K562 (cell line): ENCODE measurements around the gene HGF. TPM values are rescaled to one million over a fixed set of nuclear protein-coding genes. Genes with fewer than 3 reads are reported as not detected.

Experiments used
- ATAC-seq: fragments of 200-7000 bp; cut with Tn5 transposase; 3 replicates; pipeline ENCODE4 v1.9.1; 2020; ENCODE audit warnings: moderate library complexity
- BruUV-seq: library from RNA; stranded (reverse); fragments of 400-500 nt; replicated peaks from 2 replicates; lab custom pipeline; 2021; lab: Mats Ljungman, UMichigan
- CTCF ChIA-PET: fragments of 300-600 bp; formaldehyde crosslinking; extraction: SDS; loops from one replicate; lab custom pipeline; 2021; ENCODE audit warnings: low intra/inter-chr PET ratio; lab: Yijun Ruan, JAX
- POLR2A ChIA-PET: fragments of 300-600, 350-650 bp; sonication (Branson Sonifier 250); formaldehyde crosslinking; extraction: SDS; loops from one replicate; lab custom pipeline; 2021; ENCODE audit warnings: antibody characterized with exemption, inconsistent platforms; lab: Yijun Ruan, JAX
- DNase-seq, 4 experiments: peaks; one replicate each; pipeline versions ENCODE4 v3.0.0 to v3.0.0-alpha.2; 2011 to 2018; ENCODE audit warnings: low spot score in 3 of 4, mixed read lengths in 3 of 4; ENCODE audit errors: extremely low read depth in 1 of 4
- FAIRE-seq: peaks from 2 replicates; lab custom pipeline; 2011; peaks lifted over from hg19 to GRCh38; lab: Jason Lieb, UNC
- H2AFZ ChIP-seq: 2 replicates; pipeline ENCODE4 v1.6.0; 2011; ENCODE audit warnings: low read depth, low read length, control low read depth, inconsistent platforms
- H3K27ac ChIP-seq: fragments of 200-600 bp; 3 replicates; pipeline ENCODE4 v1.8.0; 2011; ENCODE audit warnings: low read depth, mild to moderate bottlenecking, control low read depth, inconsistent platforms, low read length, moderate library complexity, mixed read lengths; ENCODE audit errors: extremely low read depth
- H3K27me3 ChIP-seq, 2 experiments: fragments of 300-600 bp in 1 of 2; 2 replicates in 1 of 2; 3 replicates in 1 of 2; pipeline versions ENCODE4 v1.6.0 to v1.8.0; 2011; ENCODE audit warnings: inconsistent platforms in 2 of 2, low read length in 2 of 2, mild to moderate bottlenecking in 1 of 2, mixed read lengths in 1 of 2, moderate library complexity in 1 of 2; ENCODE audit not compliant: control insufficient read depth in 2 of 2, insufficient read depth in 2 of 2
- H3K36me3 ChIP-seq: fragments of 300-600 bp; 3 replicates; pipeline ENCODE4 v1.8.0; 2011; ENCODE audit warnings: mild to moderate bottlenecking, low read length, inconsistent platforms; ENCODE audit not compliant: control insufficient read depth, insufficient read depth
- H3K4me1 ChIP-seq, 2 experiments: fragments of 200-600 bp in 1 of 2; replicated peaks in 1 of 2; 2 replicates in 1 of 2; 3 replicates in 1 of 2; pipeline versions ENCODE4 v1.5.1 to v1.8.0; 2011; ENCODE audit warnings: inconsistent platforms in 2 of 2, low read length in 2 of 2, mild to moderate bottlenecking in 1 of 2, mixed read lengths in 1 of 2, moderate library complexity in 1 of 2; ENCODE audit not compliant: control insufficient read depth in 2 of 2, insufficient read depth in 2 of 2
- H3K4me2 ChIP-seq: 2 replicates; pipeline ENCODE4 v1.6.1; 2011; ENCODE audit warnings: low read length, control low read depth, inconsistent platforms, mixed read lengths; ENCODE audit not compliant: insufficient read depth
- H3K4me3 ChIP-seq: fragments of 200-600 bp; sonication (generic), shearing (Covaris generic); 2 replicates; pipeline ENCODE4 v1.5.1; 2016; ENCODE audit warnings: control low read depth, inconsistent platforms
- H3K79me2 ChIP-seq: fragments of 200-600 bp; 3 replicates; pipeline ENCODE4 v1.8.0; 2011; ENCODE audit warnings: low read length, inconsistent platforms; ENCODE audit not compliant: control insufficient read depth, insufficient read depth
- H3K9ac ChIP-seq, 2 experiments: 2 replicates each; pipeline versions ENCODE4 v1.6.0 to v1.6.1; 2011; ENCODE audit warnings: low read depth in 2 of 2, low read length in 2 of 2, control low read depth in 1 of 2, inconsistent platforms in 1 of 2, mild to moderate bottlenecking in 1 of 2, mixed read lengths in 1 of 2; ENCODE audit not compliant: insufficient read depth in 1 of 2
- H3K9me1 ChIP-seq: one replicate; pipeline ENCODE4 v1.6.0; 2011; ENCODE audit warnings: inconsistent platforms, mild to moderate bottlenecking, low read length, moderate library complexity; ENCODE audit not compliant: control insufficient read depth, insufficient read depth
- H3K9me3 ChIP-seq: replicated peaks from 2 replicates; pipeline ENCODE4 v1.5.1; 2011; ENCODE audit warnings: low read depth, low read length, inconsistent platforms; ENCODE audit not compliant: control insufficient read depth, insufficient read depth
- H4K20me1 ChIP-seq: replicated peaks from 2 replicates; pipeline ENCODE4 v1.6.1; 2011; ENCODE audit warnings: low read length, inconsistent platforms, mixed read lengths; ENCODE audit not compliant: control insufficient read depth, insufficient read depth
- HEY1 ChIP-seq: fragments of 250-450 bp; sonication (Bioruptor Pico); IDR thresholded peaks from 2 replicates; pipeline ENCODE4 v1.5.0; 2020; ENCODE audit warnings: mild to moderate bottlenecking, moderate library complexity, borderline replicate concordance
- NCOA6 ChIP-seq: fragments of 450-650 bp; IDR thresholded peaks from 2 replicates; pipeline ENCODE4 v1.6.1; 2017; ENCODE audit warnings: mild to moderate bottlenecking
- PHF20 ChIP-seq: fragments of 450-650 bp; IDR thresholded peaks from 2 replicates; pipeline ENCODE4 v1.6.1; 2018; ENCODE audit not compliant: partially characterized antibody
- PHF8 ChIP-seq: fragments of 200-600 bp; sonication (generic); IDR thresholded peaks from 2 replicates; pipeline ENCODE4 v1.6.1; 2012; ENCODE audit warnings: mixed run types, mild to moderate bottlenecking, inconsistent platforms, low read length, moderate library complexity, borderline replicate concordance
- RB1 ChIP-seq: fragments of 450-650 bp; IDR thresholded peaks from 2 replicates; pipeline ENCODE4 v1.6.1; 2017; ENCODE audit warnings: low read depth, mild to moderate bottlenecking
- RBFOX2 ChIP-seq: fragments of 200-400 bp; formaldehyde crosslinking; IDR thresholded peaks from 2 replicates; pipeline ENCODE4 v1.6.1; 2017; ENCODE audit warnings: low read depth, mild to moderate bottlenecking, low read length, moderate library complexity
- SNRNP70 ChIP-seq: fragments of 200-400 bp; formaldehyde crosslinking; optimal IDR thresholded peaks from 2 replicates; pipeline ENCODE3; 2017; ENCODE audit warnings: low read depth, low read length
- TEAD2 ChIP-seq: fragments of 450-650 bp; IDR thresholded peaks from 2 replicates; pipeline ENCODE4 v1.6.1; 2016; ENCODE audit warnings: missing genetic modification characterization, control low read depth, missing compliant biosample characterization
- U2AF1 ChIP-seq: fragments of 200-400 bp; formaldehyde crosslinking; optimal IDR thresholded peaks from 2 replicates; pipeline ENCODE3; 2017; ENCODE audit warnings: mild to moderate bottlenecking, low read depth, low read length, moderate library complexity
- XRCC4 ChIP-seq: IDR thresholded peaks from one replicate; pipeline ENCODE4 v1.6.1; 2011; ENCODE audit not compliant: insufficient read depth, insufficient read length; ENCODE audit errors: extremely low read depth
- ZZZ3 ChIP-seq: fragments of 450-650 bp; IDR thresholded peaks from 2 replicates; pipeline ENCODE4 v1.6.1; 2016; ENCODE audit warnings: antibody characterized with exemption, mild to moderate bottlenecking, moderate library complexity
- WGBS: fragments of 100-300 bp; shearing (Covaris generic); methylation state at CpG from one replicate; pipeline ENCODE4 v1.1.6; 2016; ENCODE audit warnings: low coverage, mixed read lengths; ENCODE audit not compliant: insufficient coverage; ENCODE audit errors: missing lambda C conversion rate; 5-methylcytosine and 5-hydroxymethylcytosine counted together
- in situ Hi-C: fragments of 300-500 bp; cut with MboI; formaldehyde crosslinking; loops from 4 replicates; pipeline ENCODE4 v1.15.0; 2018; ENCODE audit warnings: inconsistent platforms, mixed read lengths
- intact Hi-C: fragments of 100-400 bp; cut with micrococcal nuclease; formaldehyde crosslinking; loops from 2 replicates; pipeline ENCODE4 v1.14.2; 2022
- polyA plus RNA-seq, 8 experiments: library from polyadenylated mRNA; depleted of rRNA in 4 of 8; stranded (reverse) in 5 of 8; unstranded in 3 of 8; fragments of >200 nt; fragmentation: Nextera tagmentation in 2 of 8; fragmentation: Illumina TruSeq in 1 of 8; extraction: Ambion mirVana in 2 of 8; extraction: Trizol in 1 of 8; gene quantifications; 2 replicates each; pipeline versions ENCODE4 v1.2.1 to v1.2.3, GENCODE V29; 2011 to 2014; ENCODE audit warnings: inconsistent platforms in 1 of 8, missing spikeins in 1 of 8
- total RNA-seq, 7 experiments: library from RNA; depleted of rRNA in 6 of 7; stranded (reverse); fragments of >200 nt in 6 of 7; fragmentation: Illumina TruSeq in 2 of 7; extraction: Trizol in 2 of 7; gene quantifications; 2 replicates each; pipeline versions ENCODE4 v1.2.1 to v1.2.3, GENCODE V29; 2011 to 2021; ENCODE audit warnings: low replicate concordance in 1 of 7
- TF ChIP-seq, protein P1 (sequence below): conservative IDR thresholded peaks from 2 replicates; pipeline ENCODE4 v1.6.1; 2011; ENCODE audit warnings: low read depth, mild to moderate bottlenecking, low read length; ENCODE audit not compliant: control insufficient read depth
- TF ChIP-seq, protein P2 (sequence below): sonication (generic); formaldehyde crosslinking; IDR thresholded peaks from 2 replicates; pipeline ENCODE4 v1.8.1; 2023; ENCODE audit warnings: mild to moderate bottlenecking, missing genetic modification reagents
- TF ChIP-seq, protein P3 (sequence below): sonication (generic); formaldehyde crosslinking; IDR thresholded peaks from 2 replicates; pipeline ENCODE4 v1.8.1; 2023; ENCODE audit warnings: missing genetic modification reagents, mild to moderate bottlenecking, borderline replicate concordance

Gene HGF
- total and polyA plus RNA-seq, 9 of the 15 experiments (the other 6 are each of a cell fraction or from before 2014, with no cell fraction given), result 0.02 TPM; not detected in 8

DNA sequence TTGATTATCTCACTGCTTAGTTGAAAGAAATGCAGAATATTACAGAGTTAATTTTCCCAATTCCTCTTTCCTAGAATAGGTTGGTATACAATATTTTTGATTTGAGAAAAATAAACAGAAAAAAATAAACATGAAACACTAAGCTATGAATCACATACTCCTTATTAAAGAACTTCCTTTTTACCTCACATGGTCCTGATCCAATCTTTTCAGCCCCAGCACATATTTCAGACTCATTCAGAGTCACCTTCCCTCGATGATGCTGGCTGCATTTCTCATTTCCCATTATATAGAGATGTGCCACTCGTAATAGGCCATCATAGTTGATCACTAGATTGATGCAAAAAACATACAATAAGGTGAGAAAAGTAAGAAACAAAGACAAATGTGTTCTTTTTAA lies 64.6 kb downstream of the HGF start (continued):
- TF ChIP-seq, protein P1, sequence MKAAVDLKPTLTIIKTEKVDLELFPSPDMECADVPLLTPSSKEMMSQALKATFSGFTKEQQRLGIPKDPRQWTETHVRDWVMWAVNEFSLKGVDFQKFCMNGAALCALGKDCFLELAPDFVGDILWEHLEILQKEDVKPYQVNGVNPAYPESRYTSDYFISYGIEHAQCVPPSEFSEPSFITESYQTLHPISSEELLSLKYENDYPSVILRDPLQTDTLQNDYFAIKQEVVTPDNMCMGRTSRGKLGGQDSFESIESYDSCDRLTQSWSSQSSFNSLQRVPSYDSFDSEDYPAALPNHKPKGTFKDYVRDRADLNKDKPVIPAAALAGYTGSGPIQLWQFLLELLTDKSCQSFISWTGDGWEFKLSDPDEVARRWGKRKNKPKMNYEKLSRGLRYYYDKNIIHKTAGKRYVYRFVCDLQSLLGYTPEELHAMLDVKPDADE, result no peak

DNA sequence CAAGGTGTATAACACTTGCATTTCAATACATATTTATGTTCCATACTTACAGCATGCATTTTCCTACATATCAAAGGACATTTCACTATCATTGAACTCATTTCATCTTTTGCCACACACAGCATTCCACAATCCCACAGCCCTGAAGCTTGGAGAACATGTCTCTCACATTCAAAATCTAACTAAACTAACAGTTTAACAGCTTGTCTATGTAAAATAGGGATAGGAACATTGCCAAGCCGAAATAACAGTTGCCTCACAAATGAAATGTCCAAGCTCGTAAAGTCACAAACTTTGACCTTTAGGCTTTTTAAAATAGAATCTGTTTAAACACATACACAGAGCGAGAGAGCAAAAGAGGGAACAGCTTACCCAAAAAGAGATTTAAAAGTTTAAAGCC lies 65.3 kb downstream of the HGF start:
- H3K27ac ChIP-seq, result no peak overlapping the region
- no peaks in the 10 kb centered on the region for H4K20me1 ChIP-seq
- TF ChIP-seq, protein P2, sequence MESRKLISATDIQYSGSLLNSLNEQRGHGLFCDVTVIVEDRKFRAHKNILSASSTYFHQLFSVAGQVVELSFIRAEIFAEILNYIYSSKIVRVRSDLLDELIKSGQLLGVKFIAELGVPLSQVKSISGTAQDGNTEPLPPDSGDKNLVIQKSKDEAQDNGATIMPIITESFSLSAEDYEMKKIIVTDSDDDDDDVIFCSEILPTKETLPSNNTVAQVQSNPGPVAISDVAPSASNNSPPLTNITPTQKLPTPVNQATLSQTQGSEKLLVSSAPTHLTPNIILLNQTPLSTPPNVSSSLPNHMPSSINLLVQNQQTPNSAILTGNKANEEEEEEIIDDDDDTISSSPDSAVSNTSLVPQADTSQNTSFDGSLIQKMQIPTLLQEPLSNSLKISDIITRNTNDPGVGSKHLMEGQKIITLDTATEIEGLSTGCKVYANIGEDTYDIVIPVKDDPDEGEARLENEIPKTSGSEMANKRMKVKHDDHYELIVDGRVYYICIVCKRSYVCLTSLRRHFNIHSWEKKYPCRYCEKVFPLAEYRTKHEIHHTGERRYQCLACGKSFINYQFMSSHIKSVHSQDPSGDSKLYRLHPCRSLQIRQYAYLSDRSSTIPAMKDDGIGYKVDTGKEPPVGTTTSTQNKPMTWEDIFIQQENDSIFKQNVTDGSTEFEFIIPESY, result no peak
- TF ChIP-seq U2AF1 (no peak), ZZZ3 (no peak), HEY1 (CRISPR knock-in tag) (no peak), NCOA6 (no peak), PHF8 (no peak), XRCC4 (no peak), TEAD2 (no peak), SNRNP70 (no peak), RB1 (no peak), RBFOX2 (no peak), PHF20 (no peak)
- TF ChIP-seq, protein P3, sequence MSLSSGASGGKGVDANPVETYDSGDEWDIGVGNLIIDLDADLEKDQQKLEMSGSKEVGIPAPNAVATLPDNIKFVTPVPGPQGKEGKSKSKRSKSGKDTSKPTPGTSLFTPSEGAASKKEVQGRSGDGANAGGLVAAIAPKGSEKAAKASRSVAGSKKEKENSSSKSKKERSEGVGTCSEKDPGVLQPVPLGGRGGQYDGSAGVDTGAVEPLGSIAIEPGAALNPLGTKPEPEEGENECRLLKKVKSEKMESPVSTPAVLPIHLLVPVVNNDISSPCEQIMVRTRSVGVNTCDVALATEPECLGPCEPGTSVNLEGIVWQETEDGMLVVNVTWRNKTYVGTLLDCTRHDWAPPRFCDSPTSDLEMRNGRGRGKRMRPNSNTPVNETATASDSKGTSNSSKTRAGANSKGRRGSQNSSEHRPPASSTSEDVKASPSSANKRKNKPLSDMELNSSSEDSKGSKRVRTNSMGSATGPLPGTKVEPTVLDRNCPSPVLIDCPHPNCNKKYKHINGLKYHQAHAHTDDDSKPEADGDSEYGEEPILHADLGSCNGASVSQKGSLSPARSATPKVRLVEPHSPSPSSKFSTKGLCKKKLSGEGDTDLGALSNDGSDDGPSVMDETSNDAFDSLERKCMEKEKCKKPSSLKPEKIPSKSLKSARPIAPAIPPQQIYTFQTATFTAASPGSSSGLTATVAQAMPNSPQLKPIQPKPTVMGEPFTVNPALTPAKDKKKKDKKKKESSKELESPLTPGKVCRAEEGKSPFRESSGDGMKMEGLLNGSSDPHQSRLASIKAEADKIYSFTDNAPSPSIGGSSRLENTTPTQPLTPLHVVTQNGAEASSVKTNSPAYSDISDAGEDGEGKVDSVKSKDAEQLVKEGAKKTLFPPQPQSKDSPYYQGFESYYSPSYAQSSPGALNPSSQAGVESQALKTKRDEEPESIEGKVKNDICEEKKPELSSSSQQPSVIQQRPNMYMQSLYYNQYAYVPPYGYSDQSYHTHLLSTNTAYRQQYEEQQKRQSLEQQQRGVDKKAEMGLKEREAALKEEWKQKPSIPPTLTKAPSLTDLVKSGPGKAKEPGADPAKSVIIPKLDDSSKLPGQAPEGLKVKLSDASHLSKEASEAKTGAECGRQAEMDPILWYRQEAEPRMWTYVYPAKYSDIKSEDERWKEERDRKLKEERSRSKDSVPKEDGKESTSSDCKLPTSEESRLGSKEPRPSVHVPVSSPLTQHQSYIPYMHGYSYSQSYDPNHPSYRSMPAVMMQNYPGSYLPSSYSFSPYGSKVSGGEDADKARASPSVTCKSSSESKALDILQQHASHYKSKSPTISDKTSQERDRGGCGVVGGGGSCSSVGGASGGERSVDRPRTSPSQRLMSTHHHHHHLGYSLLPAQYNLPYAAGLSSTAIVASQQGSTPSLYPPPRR (CRISPR knock-in tag), result no peak
- TF ChIP-seq, all 486 proteins: peak for 0
- no peak for ATAC-seq
- intact Hi-C loops (no loop called here), in situ Hi-C loops (no loop called here)
- WGBS, result 0% methylated on average over 3 of the region's 3 CpGs
- Histone ChIP-seq H3K9me1 (no peaks in the 10 kb centered on the region), H3K27me3 (no peaks in the 10 kb centered on the region), H3K4me3 (no peak overlapping the region), H3K79me2 (no peaks in the 10 kb centered on the region), H3K36me3 (no peaks in the 10 kb centered on the region), H2AFZ (no peak overlapping the region), H3K4me2 (no peak overlapping the region), H3K4me1 (no peaks in the 10 kb centered on the region), H3K9ac (no peak overlapping the region), H3K9me3 (no peaks in the 10 kb centered on the region)
- DNase-seq, result no peak
- BruUV-seq, result no TSS peak
- CTCF ChIA-PET, result no interaction called here
- FAIRE-seq, result no peak
- POLR2A ChIA-PET, result no interaction called here
